Keratinocyte (primary cell): ENCODE measurements around the gene CLSTN3. TPM values are rescaled to one million over a fixed set of nuclear protein-coding genes. Genes with fewer than 3 reads are reported as not detected.

ENCODE experiments used
- DNase-seq: peaks from one replicate; pipeline ENCODE4 v3.0.0-alpha.2; 2011; ENCODE audit warnings: low read depth, missing footprints, low spot score
- FAIRE-seq: peaks from 2 replicates; lab custom pipeline; 2011; peaks lifted over from hg19 to GRCh38; lab: Jason Lieb, UNC
- H2AFZ ChIP-seq: 2 replicates; pipeline ENCODE4 v1.6.0; 2012; ENCODE audit warnings: low read length, control low read depth, inconsistent platforms; ENCODE audit not compliant: control insufficient read depth
- H3K27ac ChIP-seq: 2 replicates; pipeline ENCODE4 v1.5.1; 2011; ENCODE audit warnings: low read length; ENCODE audit not compliant: control insufficient read depth, insufficient read depth
- H3K27me3 ChIP-seq: 3 replicates; pipeline ENCODE4 v1.6.0; 2011; ENCODE audit warnings: low read length; ENCODE audit not compliant: control insufficient read depth, insufficient read depth; ENCODE audit errors: extremely low read depth
- H3K36me3 ChIP-seq, 2 experiments: 2 replicates in 1 of 2; 3 replicates in 1 of 2; pipeline ENCODE4 v1.5.1; 2011; ENCODE audit warnings: low read length in 2 of 2, mild to moderate bottlenecking in 1 of 2; ENCODE audit not compliant: control insufficient read depth in 2 of 2, insufficient read depth in 2 of 2; ENCODE audit errors: extremely low read depth in 1 of 2
- H3K4me1 ChIP-seq: 3 replicates; pipeline ENCODE4 v1.5.1; 2011; ENCODE audit warnings: low read length; ENCODE audit not compliant: control insufficient read depth, insufficient read depth; ENCODE audit errors: extremely low read depth
- H3K4me2 ChIP-seq: 3 replicates; pipeline ENCODE4 v1.6.0; 2011; ENCODE audit warnings: low read depth, low read length; ENCODE audit not compliant: control insufficient read depth, insufficient read depth; ENCODE audit errors: extremely low read depth
- H3K4me3 ChIP-seq, 3 experiments: fragments of 200-600 bp in 1 of 3; sonication (generic) in 1 of 3; 2 replicates in 2 of 3; 3 replicates in 1 of 3; pipeline ENCODE4 v1.5.1; 2011 to 2016; ENCODE audit warnings: low read length in 3 of 3, mild to moderate bottlenecking in 3 of 3, control low read depth in 2 of 3, inconsistent platforms in 1 of 3, low read depth in 1 of 3, mixed read lengths in 1 of 3, mixed run types in 1 of 3, moderate library complexity in 1 of 3; ENCODE audit not compliant: control insufficient read depth in 2 of 3, insufficient read depth in 2 of 3; ENCODE audit errors: extremely low read depth in 1 of 3
- H3K79me2 ChIP-seq: 2 replicates; pipeline ENCODE4 v1.6.0; 2012; ENCODE audit warnings: low read length; ENCODE audit not compliant: control insufficient read depth, insufficient read depth
- H3K9ac ChIP-seq: 3 replicates; pipeline ENCODE4 v1.6.0; 2011; ENCODE audit warnings: low read length; ENCODE audit not compliant: control insufficient read depth, insufficient read depth; ENCODE audit errors: extremely low read depth
- H3K9me1 ChIP-seq: 3 replicates; pipeline ENCODE4 v1.6.0; 2011; ENCODE audit warnings: low read length; ENCODE audit not compliant: control insufficient read depth, insufficient read depth; ENCODE audit errors: extremely low read depth
- H3K9me3 ChIP-seq: 2 replicates; pipeline ENCODE4 v1.5.1; 2012; ENCODE audit warnings: low read depth, low read length; ENCODE audit not compliant: control insufficient read depth
- H4K20me1 ChIP-seq: 3 replicates; pipeline ENCODE4 v1.6.0; 2011; ENCODE audit warnings: low read length; ENCODE audit not compliant: control insufficient read depth, insufficient read depth; ENCODE audit errors: extremely low read depth
- CTCF ChIP-seq, 3 experiments: IDR thresholded peaks in 1 of 3; conservative IDR thresholded peaks in 1 of 3; optimal IDR thresholded peaks in 1 of 3; 2 replicates in 2 of 3; 3 replicates in 1 of 3; pipeline versions ENCODE3 to v1.5.1; 2011; ENCODE audit warnings: low read length in 3 of 3, mild to moderate bottlenecking in 3 of 3, moderate library complexity in 2 of 3, control low read depth in 1 of 3, inconsistent platforms in 1 of 3; ENCODE audit not compliant: insufficient read depth in 2 of 3; ENCODE audit errors: extremely low read depth in 1 of 3
- EZH2 ChIP-seq: IDR thresholded peaks from one replicate; pipeline ENCODE4 v1.6.1; 2012; ENCODE audit warnings: inconsistent platforms, mild to moderate bottlenecking, low read length, moderate library complexity
- dilution Hi-C: fragments of 300-500 bp; cut with MboI; formaldehyde crosslinking; loops from one replicate; pipeline ENCODE4 v1.7.0; 2020; ENCODE audit warnings: low sequenced_read_pairs; ENCODE audit not compliant: extremely low pct_ligation_motif_present
- polyA plus RNA-seq, 5 experiments: library from polyadenylated mRNA; depleted of rRNA in 3 of 5; stranded (reverse) in 3 of 5; stranded (forward) in 1 of 5; unstranded in 1 of 5; fragments of >200 nt; gene quantifications; 1 replicate in 1 of 5; 2 replicates in 3 of 5; 3 replicates in 1 of 5; pipeline versions ENCODE4 v1.2.1 to v1.2.3, GENCODE V29; 2011 to 2012; ENCODE audit warnings: missing spikeins in 2 of 5, low read depth in 1 of 5, low replicate concordance in 1 of 5

The CLSTN3 gene
- polyA plus RNA-seq, 1 donor (not counting 4 experiments of a cell fraction or from before 2014, with no cell fraction given): 12.8 TPM

- Histone ChIP-seq H3K4me3 (no peak overlapping the region), H3K4me1 (peaks cover 2% of the 10 kb centered on the region), H3K27ac (no peak overlapping the region), H3K9ac (no peak overlapping the region), H3K9me1 (no peaks in the 10 kb centered on the region), H4K20me1 (peaks cover 3% of the 10 kb centered on the region), H3K27me3 (peaks cover 9% of the 10 kb centered on the region), H2AFZ (no peak overlapping the region), H3K79me2 (no peaks in the 10 kb centered on the region), H3K9me3 (no peaks in the 10 kb centered on the region), H3K36me3 (peaks cover 0 to 6% of the 10 kb centered on the region in 2 experiments), H3K4me2 (no peak overlapping the region)
- no peak for TF ChIP-seq EZH2
- no peak for TF ChIP-seq CTCF (optimal IDR thresholded peaks at IDR 0.05 in 1 of 3, IDR thresholded peaks at IDR 0.05 in 1 of 3, conservative IDR thresholded peaks at IDR 0.05 in 1 of 3; ENCODE audit: extremely low read depth in 1 of 3, insufficient read depth in 2 of 3, low read length in 3 of 3)
- FAIRE-seq (no peak), DNase-seq (no peak)
- dilution Hi-C loops: no loop called here
These were observed 31.2 kb downstream of the CLSTN3 start for GRCh38 chr12:7161327-7161726.

GRCh38 chr12:7161811-7162210 lies 31.6 kb downstream of the CLSTN3 start:
- H4K20me1 ChIP-seq: peaks cover 3% of the 10 kb centered on the region
- H3K4me2 ChIP-seq: no peak overlapping the region
- no peak overlapping the region for H3K9ac ChIP-seq
- TF ChIP-seq CTCF (optimal IDR thresholded peaks at IDR 0.05 in 1 of 3, IDR thresholded peaks at IDR 0.05 in 1 of 3, conservative IDR thresholded peaks at IDR 0.05 in 1 of 3; ENCODE audit: extremely low read depth in 1 of 3, insufficient read depth in 2 of 3, low read length in 3 of 3) (no peak), EZH2 (no peak)
- no peaks in the 10 kb centered on the region for H3K79me2 ChIP-seq
- peaks cover 0 to 4% of the 10 kb centered on the region in 2 experiments for H3K36me3 ChIP-seq
- DNase-seq (no peak), FAIRE-seq (no peak)
- peaks cover 9% of the 10 kb centered on the region for H3K27me3 ChIP-seq
- no peak overlapping the region for H3K27ac ChIP-seq
- H3K9me3 ChIP-seq: no peaks in the 10 kb centered on the region
- no peaks in the 10 kb centered on the region for H3K4me1 ChIP-seq
- no peak overlapping the region for H2AFZ ChIP-seq
- no peaks in the 10 kb centered on the region for H3K9me1 ChIP-seq
- H3K4me3 ChIP-seq: no peak overlapping the region
- dilution Hi-C loops: no loop called here
